KG1 (cell line): Measurements from ENCODE around the gene VASH1.
A peak's percentile ranks its signal among the peaks of the same experiment; 100 is the strongest.

Experiments
- DNase-seq: peaks from one replicate; lab custom pipeline; 2025; lab: John Stamatoyannopoulos, UW

The VASH1 gene

GRCh38 chr14:76742966-76743365, 18.3 kb upstream of the VASH1 start:
- DNase-seq = peak; percentile 47

GRCh38 chr14:76752744-76753143, 8.5 kb upstream of the VASH1 start:
- DNase-seq = no peak

GRCh38 chr14:76753541-76754198, 7.6 kb upstream of the VASH1 start:
- no peak for DNase-seq

DNA sequence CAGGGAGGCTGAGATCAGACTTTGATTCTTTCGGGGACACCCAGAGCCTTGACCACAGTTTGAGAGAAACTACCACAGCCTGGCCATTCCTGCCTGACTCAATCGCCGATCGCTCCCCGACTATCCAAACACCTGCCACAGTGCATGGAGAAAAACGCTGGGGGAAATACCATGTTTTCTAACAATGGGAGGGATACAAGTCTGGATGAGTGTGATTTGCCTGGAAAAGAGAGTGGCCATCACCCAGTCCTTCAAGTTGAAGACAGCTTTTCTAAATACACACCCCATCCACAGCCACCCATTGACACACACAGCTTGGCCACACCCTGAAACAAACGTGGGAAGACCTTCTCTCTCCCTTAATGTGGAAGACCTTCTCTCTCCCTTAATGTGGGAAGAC, 6.7 kb upstream of the VASH1 start:
- no peak for DNase-seq

GRCh38 chr14:76755610-76756370, 5.5 kb upstream of the VASH1 start:
- DNase-seq = no peak

DNA sequence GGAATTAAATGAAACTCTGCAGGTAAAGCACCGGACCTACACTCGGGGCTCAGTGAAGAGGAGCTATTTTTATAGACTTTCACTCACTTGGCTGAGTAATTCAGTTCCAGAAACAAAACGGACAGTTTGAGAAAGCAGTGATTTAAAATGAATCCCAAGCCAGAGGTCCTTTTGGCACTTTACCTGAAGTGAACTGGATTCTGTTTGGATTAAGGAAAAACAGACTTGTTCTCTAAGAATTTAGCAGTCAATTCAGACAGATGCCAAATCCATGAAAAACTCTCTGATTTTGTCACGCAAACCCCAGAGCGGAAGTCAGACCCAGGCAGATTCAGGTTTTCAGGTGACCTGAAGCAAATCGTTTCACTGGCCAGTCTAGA, 4.9 kb upstream of the VASH1 start:
- no peak for DNase-seq

GRCh38 chr14:76759589-76759988, 1.7 kb upstream of the VASH1 start:
- no peak for DNase-seq

DNA sequence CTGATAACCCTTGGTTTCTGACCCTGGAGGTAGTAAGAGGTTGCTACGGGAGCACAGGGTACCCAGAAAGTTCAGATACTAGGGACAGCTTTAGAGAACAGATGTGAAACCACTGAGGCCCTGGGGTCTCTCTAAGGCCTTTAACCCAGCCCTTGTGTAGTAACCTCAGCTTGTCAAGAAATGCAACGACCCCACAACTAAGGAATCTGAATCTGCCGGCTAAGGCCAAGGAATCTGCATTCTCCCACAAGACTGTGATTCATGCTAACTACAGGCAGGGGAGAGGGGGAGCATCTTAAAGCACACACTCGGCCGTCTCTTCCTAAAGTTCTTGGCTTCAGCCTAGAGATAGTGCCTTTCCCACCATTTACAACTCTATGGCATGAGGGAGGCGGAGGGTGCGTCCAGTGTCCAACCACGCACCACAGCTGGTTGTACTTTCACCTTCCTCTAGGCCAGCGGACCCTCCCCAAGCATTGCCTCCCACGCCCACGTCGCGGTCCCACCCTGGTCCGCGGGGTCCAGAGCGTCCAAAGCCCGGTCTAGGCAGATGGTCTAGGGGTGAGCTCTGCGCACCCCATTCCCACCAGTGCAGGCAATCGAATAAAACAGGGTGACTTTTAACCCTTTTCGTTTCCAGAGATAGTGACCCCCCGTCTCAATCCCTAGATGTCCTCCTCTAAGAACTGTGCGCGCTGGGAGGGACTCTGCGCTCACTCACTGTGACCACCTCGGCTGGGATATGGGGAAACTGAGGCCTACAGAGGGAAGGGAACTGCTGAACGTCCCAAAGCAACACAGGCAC, 735 bp upstream of the VASH1 start:
- no peak for DNase-seq

GRCh38 chr14:76761960-76762410, 717 bp downstream of the VASH1 start:
- DNase-seq = no peak

DNA sequence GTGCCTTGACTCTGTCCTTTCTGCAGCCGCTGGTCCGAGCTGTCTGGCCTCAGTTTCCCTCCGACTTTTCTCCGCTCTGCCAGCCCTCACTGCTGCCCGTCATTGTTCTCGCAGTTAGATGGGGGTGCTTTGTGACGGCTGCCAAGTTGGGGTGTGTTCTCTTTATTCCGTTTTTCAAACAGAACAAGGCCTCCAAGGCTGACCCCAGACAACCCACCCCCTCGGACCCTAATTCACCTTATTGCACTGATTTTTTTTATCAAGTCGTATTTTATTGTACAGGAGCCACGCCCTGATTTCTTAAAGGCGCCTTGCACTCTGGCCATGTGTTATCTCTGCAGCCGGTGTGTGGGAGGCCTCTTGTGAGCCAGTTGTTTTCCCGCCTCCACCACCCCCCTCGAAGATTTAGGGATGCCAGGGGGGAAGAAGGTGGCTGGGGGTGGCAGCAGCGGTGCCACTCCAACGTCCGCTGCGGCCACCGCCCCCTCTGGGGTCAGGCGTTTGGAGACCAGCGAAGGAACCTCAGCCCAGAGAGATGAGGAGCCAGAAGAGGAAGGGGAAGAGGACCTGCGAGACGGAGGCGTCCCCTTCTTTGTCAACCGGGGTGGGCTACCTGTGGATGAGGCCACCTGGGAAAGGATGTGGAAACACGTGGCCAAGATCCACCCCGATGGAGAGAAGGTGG, 1.3 kb downstream of the VASH1 start:
- no peak for DNase-seq

- no peak for DNase-seq
Observed at GRCh38 chr14:76763096-76764041, 2.1 kb downstream of the VASH1 start.

DNA sequence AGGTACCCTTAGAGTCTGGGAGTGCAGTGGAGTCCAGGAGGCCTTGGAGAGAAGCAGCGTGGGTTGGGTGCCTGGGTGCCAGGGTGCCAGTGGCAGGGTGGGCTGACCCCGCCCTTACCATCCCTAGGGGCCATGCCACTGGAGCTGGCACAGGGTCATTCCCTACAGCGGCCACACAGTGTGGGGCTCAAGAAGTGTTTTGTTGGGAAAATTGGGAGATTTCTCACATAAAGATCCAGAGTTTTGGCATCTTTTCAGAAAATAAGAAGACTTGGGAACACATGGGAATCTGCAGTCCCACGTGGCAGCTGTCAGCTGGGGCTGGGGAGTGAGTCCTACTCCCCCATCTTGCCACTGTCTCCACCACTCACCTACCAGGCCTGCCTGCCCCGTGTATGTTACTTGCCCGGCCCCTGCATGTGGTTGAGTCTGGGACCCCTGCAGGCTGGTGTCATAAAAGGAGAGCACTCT, 4.2 kb downstream of the VASH1 start:
- no peak for DNase-seq

DNA sequence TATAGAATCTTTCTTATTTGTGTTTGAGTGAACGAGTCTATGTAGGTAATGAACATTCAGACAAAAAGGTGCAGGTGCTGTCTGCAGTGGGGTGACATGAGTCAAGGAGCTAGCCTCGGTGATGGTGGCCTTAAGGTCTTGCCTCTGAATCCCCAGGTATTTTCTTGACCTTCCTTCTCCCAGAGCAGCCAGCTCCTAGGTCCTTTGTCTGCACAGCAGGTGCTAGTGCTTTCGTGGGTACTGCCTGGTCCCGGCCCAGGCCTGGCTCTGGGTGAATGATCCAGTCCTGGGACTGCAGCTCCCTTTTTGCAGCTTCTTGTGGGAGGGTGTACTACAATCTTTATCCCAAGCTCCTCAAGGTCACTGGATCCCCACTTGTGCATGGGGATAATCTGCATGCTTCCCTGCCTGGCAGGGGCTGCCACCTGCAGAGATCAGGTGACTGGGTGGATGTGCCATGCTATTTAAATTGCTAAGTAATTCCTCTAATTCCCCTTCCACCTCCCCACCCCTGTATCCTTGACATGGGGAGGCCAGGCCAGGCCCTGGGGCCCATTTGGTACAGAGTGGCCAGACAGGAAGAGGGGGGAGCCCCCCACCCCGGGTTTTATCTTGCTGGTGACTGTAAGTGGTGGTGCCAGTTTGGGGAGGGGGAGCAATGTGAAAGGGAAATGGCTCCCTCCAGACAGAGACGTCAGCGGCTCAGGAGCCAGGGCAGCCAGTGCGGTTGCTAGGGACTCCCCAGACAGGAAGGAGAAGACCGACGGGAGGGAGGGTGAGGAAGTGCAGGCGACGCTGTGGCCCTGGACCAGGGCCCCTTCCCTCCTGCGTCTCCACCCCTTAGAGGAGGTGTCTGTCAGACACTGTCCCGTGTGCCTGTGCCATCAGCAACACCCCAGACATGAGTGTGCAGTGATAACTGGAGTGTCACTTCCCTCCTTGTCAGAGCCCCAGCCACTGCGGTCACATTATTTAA, 6.7 kb downstream of the VASH1 start:
- peak; percentile 99 for DNase-seq

DNA sequence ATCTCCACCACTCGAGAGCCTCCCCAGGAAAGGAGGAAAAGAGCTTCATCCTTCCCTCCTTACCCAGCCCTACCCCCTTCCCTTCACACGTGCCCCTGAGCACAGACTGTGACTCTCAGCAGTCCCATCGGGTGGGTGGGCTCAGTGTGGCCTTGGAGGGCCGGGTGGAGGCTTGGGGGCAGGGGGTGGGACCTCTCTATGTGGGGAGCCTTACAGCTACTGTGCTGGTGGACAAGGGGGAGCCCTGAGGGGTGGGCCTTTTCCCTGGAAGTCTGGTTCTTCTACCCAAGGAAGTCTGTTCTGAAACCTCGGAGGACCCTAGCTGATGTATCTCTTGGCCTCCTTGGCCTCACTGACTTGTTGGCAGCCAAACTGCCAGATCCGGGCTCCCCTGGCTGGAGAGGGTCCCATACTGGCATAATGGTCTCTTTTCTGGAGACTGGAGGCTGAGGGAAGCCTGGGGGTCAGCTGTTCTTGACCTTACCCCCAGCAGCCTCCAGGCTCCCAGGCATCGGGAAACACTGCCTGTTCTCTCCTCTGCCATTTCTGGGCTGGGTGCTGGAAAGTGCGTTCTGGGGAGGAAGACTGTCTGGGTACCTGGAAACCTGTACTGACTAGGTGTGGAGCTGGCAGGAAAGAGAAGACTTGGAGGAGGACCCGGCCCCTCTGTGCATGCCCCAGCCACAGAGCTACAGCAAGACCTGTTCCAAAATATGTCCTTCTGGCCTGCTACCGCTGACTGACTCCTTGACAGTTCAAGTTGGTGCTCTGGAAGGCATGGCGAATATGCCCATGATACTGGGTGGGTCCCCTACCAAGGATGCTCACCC, 7.6 kb downstream of the VASH1 start:
- DNase-seq = no peak

DNA sequence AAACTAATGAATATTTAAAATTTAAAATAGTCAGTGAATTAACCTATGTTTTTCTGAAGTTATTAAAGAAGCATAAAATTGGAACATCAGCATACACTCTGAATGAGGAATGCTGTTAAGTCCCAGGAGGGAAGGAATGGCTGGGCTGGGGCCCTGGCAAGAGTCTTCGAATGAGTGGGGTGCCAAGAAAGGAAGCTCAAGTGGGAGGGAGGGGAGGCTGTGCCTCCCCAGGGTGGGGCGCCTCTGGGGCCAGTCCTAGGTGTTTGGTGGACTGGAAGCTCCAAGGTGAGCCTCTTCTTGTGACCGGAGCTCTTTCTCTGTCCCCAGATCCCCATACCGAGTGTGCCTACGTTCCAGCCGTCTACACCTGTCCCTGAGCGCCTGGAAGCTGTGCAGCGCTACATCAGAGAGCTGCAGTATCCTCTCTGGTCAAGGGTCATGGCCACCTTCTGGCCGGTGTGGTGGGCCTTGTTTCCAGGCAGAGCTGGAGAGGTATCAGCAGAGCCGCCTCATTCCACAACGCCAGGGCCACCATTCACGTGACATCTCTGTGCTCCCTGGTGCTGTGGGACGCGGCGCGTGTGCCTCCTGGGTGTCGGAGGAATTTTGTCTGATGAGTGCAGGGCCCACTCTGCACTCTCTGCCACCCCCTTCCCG, 8.5 kb downstream of the VASH1 start:
- DNase-seq = no peak

DNA sequence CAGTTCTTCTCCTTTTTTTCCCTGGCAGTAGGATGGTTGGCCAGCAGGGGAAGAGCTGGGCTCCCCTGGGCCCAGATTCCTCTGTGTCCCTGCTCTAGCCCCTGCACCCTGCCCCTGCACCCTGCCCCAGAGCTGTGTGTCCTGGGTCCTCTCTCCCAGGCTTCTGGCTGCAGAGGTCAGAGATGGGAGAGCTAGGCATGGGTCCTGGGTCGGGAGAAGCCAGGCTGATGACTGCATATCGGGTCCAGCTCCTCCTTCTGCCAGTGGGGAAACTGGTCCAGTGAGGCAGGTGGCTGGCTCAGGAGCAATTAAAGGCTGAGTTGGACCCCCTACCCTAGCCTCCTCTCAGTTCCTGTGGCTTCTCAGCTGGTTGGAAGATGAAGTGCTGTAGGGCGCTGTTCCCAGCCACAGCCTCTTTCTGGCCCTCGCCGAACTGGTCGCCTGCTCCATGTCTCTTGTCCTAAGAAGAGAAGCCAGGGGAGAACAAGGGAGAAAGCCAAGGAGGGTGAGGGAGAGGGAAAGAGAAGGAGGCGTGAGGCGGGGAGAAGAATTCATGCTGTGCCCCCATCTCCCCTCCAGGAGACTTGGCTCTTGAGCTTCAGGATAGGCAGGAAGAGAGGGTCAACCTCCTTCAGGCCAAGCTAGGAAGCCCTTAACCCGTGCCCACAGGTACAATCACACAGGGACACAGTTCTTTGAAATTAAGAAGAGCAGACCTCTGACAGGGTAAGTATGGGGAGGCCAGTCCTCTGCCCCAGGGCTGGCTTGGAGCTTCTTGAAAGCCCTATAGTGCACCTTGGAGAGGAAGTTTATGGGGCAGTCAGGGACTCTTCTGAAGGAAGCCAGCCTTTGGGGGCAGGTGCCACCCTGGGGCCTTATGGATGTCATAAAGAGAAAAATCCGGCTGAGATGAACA, 9.5 kb downstream of the VASH1 start:
- DNase-seq = no peak

DNA sequence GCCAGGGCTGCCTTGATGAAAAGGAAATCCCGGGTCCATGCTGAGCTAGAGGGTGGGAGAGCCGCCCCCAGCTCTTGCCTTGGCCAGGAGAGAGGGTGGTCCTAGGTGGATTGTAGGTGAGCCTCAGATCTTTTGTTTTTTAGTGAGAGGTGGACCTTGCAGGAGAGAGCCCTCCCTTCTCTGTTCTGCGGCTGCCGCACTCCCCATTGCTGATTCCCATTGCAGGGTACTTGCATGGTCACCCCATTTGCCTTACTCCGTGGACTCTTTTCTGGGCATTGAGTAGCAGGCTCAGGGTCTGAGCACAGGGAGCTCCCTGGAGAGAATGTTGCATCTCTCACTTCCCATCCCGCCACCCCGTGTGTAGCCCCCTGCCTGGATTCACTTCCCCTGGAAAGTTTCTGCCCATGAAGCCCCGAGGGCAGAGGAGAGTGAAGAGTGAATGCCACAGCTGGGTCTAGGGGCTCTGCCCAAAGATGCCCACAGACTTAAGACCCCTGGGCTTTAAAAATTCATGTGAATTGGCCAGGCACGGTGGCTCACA, 10.2 kb downstream of the VASH1 start:
- no peak for DNase-seq
